ENCODE results near the gene HS3ST6. TPM values are rescaled to one million over a fixed set of nuclear protein-coding genes. Genes with fewer than 3 reads are reported as not detected.

Gene HS3ST6
- total and polyA plus RNA-seq, 9 of the 15 experiments (the other 6 are each of a cell fraction or from before 2014, with no cell fraction given): not detected

DNA sequence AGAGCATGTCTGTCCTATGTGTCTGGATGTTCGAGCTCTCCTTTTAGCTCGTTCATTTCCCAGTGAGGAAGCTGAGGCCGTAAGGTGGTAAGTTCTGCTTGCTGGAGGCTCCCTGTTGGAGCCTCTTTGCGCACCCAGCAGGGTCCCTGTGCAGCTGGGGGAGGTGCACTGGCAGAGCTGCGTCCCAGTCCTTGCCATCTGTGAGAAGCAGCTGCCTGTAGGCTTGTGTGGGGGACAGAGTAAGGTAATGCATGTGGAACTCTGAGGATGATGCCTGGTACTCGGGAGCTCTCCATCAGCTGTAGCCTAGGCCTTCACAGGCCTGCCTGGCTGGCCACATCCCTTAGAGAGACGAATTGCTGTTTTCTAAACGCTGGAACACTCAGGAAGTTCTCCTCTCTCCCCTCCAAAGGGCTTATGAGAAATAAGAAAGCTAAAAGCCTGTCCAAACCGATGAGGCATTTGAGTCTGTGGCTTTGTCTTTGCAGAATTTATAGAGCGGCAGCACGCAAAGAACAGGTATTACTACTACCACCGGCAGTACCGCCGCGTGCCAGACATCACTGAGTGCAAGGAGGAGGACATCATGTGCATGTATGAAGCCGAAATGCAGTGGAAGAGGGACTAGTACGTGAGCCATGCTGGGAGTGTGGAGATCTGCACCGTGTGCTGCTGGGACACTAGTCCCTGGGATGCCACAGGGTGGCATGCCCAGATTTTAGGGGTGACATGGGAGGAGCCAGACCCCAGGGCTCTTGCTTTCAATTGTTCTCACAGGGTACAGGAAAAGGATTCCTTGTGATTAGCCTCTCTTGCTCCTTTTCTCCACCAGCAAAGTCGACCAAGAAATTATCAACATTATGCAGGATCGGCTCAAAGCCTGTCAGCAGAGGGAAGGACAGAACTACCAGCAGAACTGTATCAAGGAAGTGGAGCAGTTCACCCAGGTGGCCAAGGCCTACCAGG, 42.7 kb upstream of the HS3ST6 start (continued):
- TF ChIP-seq, protein P1, sequence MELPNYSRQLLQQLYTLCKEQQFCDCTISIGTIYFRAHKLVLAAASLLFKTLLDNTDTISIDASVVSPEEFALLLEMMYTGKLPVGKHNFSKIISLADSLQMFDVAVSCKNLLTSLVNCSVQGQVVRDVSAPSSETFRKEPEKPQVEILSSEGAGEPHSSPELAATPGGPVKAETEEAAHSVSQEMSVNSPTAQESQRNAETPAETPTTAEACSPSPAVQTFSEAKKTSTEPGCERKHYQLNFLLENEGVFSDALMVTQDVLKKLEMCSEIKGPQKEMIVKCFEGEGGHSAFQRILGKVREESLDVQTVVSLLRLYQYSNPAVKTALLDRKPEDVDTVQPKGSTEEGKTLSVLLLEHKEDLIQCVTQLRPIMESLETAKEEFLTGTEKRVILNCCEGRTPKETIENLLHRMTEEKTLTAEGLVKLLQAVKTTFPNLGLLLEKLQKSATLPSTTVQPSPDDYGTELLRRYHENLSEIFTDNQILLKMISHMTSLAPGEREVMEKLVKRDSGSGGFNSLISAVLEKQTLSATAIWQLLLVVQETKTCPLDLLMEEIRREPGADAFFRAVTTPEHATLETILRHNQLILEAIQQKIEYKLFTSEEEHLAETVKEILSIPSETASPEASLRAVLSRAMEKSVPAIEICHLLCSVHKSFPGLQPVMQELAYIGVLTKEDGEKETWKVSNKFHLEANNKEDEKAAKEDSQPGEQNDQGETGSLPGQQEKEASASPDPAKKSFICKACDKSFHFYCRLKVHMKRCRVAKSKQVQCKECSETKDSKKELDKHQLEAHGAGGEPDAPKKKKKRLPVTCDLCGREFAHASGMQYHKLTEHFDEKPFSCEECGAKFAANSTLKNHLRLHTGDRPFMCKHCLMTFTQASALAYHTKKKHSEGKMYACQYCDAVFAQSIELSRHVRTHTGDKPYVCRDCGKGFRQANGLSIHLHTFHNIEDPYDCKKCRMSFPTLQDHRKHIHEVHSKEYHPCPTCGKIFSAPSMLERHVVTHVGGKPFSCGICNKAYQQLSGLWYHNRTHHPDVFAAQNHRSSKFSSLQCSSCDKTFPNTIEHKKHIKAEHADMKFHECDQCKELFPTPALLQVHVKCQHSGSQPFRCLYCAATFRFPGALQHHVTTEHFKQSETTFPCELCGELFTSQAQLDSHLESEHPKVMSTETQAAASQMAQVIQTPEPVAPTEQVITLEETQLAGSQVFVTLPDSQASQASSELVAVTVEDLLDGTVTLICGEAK (IDR thresholded peaks at IDR 0.05): 0 out of 2 replicates have a peak, but pooled peaks have one; percentile 6
- TF ChIP-seq, protein P1 (CRISPR knock-in tag; IDR thresholded peaks at IDR 0.05): no peak
- TF ChIP-seq ZFX (CRISPR knock-in tag; IDR thresholded peaks at IDR 0.05): peak; percentile 65
- TF ChIP-seq, protein P2, sequence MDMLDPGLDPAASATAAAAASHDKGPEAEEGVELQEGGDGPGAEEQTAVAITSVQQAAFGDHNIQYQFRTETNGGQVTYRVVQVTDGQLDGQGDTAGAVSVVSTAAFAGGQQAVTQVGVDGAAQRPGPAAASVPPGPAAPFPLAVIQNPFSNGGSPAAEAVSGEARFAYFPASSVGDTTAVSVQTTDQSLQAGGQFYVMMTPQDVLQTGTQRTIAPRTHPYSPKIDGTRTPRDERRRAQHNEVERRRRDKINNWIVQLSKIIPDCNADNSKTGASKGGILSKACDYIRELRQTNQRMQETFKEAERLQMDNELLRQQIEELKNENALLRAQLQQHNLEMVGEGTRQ (CRISPR knock-in tag; IDR thresholded peaks at IDR 0.05): no peak
- TF ChIP-seq ZNF41 (CRISPR knock-in tag; conservative IDR thresholded peaks at IDR 0.05): no peak
- TF ChIP-seq ZNF551 (CRISPR knock-in tag; IDR thresholded peaks at IDR 0.05): peak; percentile 83; the same call in 1 of the 2 replicates
- TF ChIP-seq, protein P3, sequence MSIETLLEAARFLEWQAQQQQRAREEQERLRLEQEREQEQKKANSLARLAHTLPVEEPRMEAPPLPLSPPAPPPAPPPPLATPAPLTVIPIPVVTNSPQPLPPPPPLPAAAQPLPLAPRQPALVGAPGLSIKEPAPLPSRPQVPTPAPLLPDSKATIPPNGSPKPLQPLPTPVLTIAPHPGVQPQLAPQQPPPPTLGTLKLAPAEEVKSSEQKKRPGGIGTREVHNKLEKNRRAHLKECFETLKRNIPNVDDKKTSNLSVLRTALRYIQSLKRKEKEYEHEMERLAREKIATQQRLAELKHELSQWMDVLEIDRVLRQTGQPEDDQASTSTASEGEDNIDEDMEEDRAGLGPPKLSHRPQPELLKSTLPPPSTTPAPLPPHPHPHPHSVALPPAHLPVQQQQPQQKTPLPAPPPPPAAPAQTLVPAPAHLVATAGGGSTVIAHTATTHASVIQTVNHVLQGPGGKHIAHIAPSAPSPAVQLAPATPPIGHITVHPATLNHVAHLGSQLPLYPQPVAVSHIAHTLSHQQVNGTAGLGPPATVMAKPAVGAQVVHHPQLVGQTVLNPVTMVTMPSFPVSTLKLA (conservative IDR thresholded peaks at IDR 0.05): 0 out of 4 replicates have a peak, but pooled peaks of 1 of the 2 experiments have one; percentile 31
- no peak for TF ChIP-seq FOXM1 (IDR thresholded peaks at IDR 0.05; ENCODE audit: low read depth)
- TF ChIP-seq FOXM1 (CRISPR knock-in tag; IDR thresholded peaks at IDR 0.05; ENCODE audit: low read depth): no peak
- 0 out of 2 replicates have a peak, but pooled peaks have one; percentile 49 for TF ChIP-seq ZBTB17 (CRISPR knock-in tag; IDR thresholded peaks at IDR 0.05)
- peak; percentile 25 to 35; a peak in 1 of 4 replicates for TF ChIP-seq MAZ (CRISPR knock-in tag; conservative IDR thresholded peaks at IDR 0.05 in 1 of 2, IDR thresholded peaks at IDR 0.05 in 1 of 2)
- TF ChIP-seq HIVEP1 (CRISPR knock-in tag; IDR thresholded peaks at IDR 0.05): no peak
- TF ChIP-seq DNMT1 (IDR thresholded peaks at IDR 0.05): 0 out of 2 replicates have a peak, but pooled peaks have one; percentile 14
- TF ChIP-seq, protein P4, sequence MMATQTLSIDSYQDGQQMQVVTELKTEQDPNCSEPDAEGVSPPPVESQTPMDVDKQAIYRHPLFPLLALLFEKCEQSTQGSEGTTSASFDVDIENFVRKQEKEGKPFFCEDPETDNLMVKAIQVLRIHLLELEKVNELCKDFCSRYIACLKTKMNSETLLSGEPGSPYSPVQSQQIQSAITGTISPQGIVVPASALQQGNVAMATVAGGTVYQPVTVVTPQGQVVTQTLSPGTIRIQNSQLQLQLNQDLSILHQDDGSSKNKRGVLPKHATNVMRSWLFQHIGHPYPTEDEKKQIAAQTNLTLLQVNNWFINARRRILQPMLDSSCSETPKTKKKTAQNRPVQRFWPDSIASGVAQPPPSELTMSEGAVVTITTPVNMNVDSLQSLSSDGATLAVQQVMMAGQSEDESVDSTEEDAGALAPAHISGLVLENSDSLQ (IDR thresholded peaks at IDR 0.05): no peak
